Measurements from ENCODE around the gene CCDC188.

CCDC188 gene

DNA sequence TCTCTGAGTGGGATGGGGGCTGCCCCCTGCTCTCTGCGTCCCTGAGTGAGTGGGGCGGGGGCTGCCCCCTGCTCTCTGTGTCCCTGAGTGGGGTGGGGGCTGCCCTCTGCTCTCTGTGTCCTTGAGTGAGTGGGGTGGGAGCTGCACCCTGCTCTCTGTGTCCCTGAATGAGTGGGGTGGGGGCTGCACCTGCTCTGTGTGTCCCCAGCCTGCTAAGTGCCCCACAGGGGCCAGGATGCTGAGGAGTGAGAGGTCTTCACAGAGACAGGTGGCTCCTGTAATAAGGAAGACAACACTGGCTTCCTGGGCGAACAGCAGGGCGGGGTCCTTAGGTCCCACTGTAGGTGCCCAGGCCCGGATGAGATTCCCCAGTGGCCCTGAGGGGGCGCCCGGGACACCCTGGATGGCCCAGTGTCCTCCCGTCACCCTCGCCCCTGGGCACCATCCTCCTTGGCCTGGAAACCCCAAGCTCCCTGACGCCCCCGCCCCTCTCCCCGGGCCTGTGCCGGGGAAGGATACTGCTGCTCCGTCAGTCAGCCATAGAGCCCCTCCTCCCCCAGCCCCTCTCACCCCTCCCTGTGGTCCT, 3.8 kb upstream of the CCDC188 start:
- H3K4me3 ChIP-seq (ENCODE audit: low read length), result no peak overlapping the region
- no peaks in the 10 kb centered on the region for H3K4me1 ChIP-seq (ENCODE audit: low read length)
- H3K4me2 ChIP-seq (ENCODE audit: low read length), result no peak overlapping the region
- H3K27ac ChIP-seq (ENCODE audit: low read length), result no peak overlapping the region
- H3K27me3 ChIP-seq (ENCODE audit: low read depth, low read length), result peaks cover 17% of the 10 kb centered on the region
- TF ChIP-seq, protein P1, sequence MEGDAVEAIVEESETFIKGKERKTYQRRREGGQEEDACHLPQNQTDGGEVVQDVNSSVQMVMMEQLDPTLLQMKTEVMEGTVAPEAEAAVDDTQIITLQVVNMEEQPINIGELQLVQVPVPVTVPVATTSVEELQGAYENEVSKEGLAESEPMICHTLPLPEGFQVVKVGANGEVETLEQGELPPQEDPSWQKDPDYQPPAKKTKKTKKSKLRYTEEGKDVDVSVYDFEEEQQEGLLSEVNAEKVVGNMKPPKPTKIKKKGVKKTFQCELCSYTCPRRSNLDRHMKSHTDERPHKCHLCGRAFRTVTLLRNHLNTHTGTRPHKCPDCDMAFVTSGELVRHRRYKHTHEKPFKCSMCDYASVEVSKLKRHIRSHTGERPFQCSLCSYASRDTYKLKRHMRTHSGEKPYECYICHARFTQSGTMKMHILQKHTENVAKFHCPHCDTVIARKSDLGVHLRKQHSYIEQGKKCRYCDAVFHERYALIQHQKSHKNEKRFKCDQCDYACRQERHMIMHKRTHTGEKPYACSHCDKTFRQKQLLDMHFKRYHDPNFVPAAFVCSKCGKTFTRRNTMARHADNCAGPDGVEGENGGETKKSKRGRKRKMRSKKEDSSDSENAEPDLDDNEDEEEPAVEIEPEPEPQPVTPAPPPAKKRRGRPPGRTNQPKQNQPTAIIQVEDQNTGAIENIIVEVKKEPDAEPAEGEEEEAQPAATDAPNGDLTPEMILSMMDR (IDR thresholded peaks at IDR 0.05; ENCODE audit: low read depth, low read length), result no peak
- TF ChIP-seq EZH2phosphoT487 (IDR thresholded peaks at IDR 0.05; ENCODE audit: low read depth), result no peak
- H3K36me3 ChIP-seq (replicated peaks; ENCODE audit: low read depth, low read length), result no peaks in the 10 kb centered on the region
- H3K79me2 ChIP-seq (ENCODE audit: low read length), result no peaks in the 10 kb centered on the region
- no peaks in the 10 kb centered on the region for H3K9me3 ChIP-seq (ENCODE audit: insufficient read depth, low read length)
- H4K20me1 ChIP-seq (ENCODE audit: insufficient read depth, low read length), result no peaks in the 10 kb centered on the region
- no peak overlapping the region for H2AFZ ChIP-seq (ENCODE audit: low read depth, low read length)
- no peak overlapping the region for H3K9ac ChIP-seq (ENCODE audit: low read length)

DNA sequence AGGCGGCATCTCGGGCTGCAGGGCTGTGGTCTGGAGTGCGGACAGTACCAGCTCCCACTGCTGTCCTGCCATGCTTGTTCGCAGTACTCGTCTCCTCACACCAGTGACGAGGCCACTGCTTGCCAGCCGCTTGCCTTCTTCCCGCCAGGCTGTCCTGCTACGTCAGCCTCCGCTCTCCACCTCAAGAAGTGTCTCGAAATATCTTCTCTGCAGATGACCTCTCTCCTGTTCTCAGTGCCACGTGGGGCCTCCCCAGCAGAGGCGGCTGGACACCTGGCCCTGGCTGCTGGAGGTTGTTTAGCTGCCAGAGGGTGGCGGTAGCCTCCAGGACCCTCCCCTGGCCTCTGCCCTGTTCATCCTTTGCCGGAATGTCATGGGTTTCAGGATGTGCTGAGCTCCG, 3.1 kb upstream of the CCDC188 start:
- no peaks in the 10 kb centered on the region for H3K36me3 ChIP-seq (replicated peaks; ENCODE audit: low read depth, low read length)
- H3K9me3 ChIP-seq (ENCODE audit: insufficient read depth, low read length), result no peaks in the 10 kb centered on the region
- no peaks in the 10 kb centered on the region for H4K20me1 ChIP-seq (ENCODE audit: insufficient read depth, low read length)
- H3K9ac ChIP-seq (ENCODE audit: low read length), result no peak overlapping the region
- no peak overlapping the region for H3K4me3 ChIP-seq (ENCODE audit: low read length)
- no peaks in the 10 kb centered on the region for H3K79me2 ChIP-seq (ENCODE audit: low read length)
- TF ChIP-seq EZH2phosphoT487 (IDR thresholded peaks at IDR 0.05; ENCODE audit: low read depth), result no peak
- TF ChIP-seq, protein P1 (IDR thresholded peaks at IDR 0.05; ENCODE audit: low read depth, low read length), result no peak
- no peaks in the 10 kb centered on the region for H3K4me1 ChIP-seq (ENCODE audit: low read length)
- H3K4me2 ChIP-seq (ENCODE audit: low read length), result no peak overlapping the region
- no peak overlapping the region for H2AFZ ChIP-seq (ENCODE audit: low read depth, low read length)
- no peak overlapping the region for H3K27ac ChIP-seq (ENCODE audit: low read length)
- H3K27me3 ChIP-seq (ENCODE audit: low read depth, low read length), result peaks cover 13% of the 10 kb centered on the region

DNA sequence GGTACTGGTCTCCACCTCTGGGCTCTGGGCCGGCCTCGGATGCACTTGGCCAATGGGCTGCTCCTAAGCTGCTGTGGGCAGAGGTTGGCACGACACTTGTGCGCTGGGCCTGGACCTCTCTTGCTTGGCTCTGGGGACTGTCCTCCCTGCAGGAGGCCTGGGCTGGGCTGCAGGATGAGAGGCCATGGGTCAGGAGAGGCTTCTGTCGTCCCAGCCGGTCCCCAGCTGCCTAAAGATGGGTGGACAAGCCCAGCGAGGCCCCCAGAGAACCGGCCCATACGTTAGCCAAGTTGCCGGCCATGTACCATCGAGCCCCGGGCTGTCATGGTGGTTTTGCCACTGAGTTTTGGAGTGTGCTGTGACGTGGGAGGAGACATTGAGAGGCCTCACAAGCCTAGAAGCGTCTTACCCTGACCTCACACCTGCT, 1.6 kb upstream of the CCDC188 start:
- H3K4me2 ChIP-seq (ENCODE audit: low read length), result no peak overlapping the region

DNA sequence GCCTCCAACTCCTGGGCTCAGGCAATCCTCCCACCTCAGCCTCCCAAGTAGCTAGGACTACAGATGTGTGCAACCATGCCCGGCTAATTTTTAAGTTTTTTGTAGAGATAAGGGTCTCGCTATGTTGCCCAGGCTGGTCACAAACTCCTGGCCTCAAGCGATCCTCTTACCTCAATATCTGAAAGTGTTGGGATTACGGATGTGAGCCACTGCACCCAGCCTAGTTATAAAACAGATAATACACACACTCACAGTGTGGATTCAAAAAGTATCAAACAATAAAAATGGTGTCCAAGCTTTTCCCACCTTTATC, 377 bp upstream of the CCDC188 start:
- Histone ChIP-seq H3K4me1 (ENCODE audit: low read length) (no peaks in the 10 kb centered on the region), H3K27ac (ENCODE audit: low read length) (no peak overlapping the region), H2AFZ (ENCODE audit: low read depth, low read length) (no peak overlapping the region), H3K9ac (ENCODE audit: low read length) (no peak overlapping the region), H3K4me3 (ENCODE audit: low read length) (no peak overlapping the region), H3K27me3 (ENCODE audit: low read depth, low read length) (0 out of 2 replicates have a peak, but pooled peaks cover 4% of the 10 kb centered on the region), H4K20me1 (ENCODE audit: insufficient read depth, low read length) (no peaks in the 10 kb centered on the region), H3K9me3 (ENCODE audit: insufficient read depth, low read length) (no peaks in the 10 kb centered on the region), H3K4me2 (ENCODE audit: low read length) (no peak overlapping the region), H3K79me2 (ENCODE audit: low read length) (no peaks in the 10 kb centered on the region), H3K36me3 (replicated peaks; ENCODE audit: low read depth, low read length) (no peaks in the 10 kb centered on the region)
- no peak for TF ChIP-seq EZH2phosphoT487 (IDR thresholded peaks at IDR 0.05; ENCODE audit: low read depth)
- TF ChIP-seq, protein P1 (IDR thresholded peaks at IDR 0.05; ENCODE audit: low read depth, low read length), result no peak

More for the DNA sequence above, 1.6 kb upstream of the CCDC188 start:
- no peak overlapping the region for H3K9ac ChIP-seq (ENCODE audit: low read length)
- H3K27me3 ChIP-seq (ENCODE audit: low read depth, low read length), result 0 out of 2 replicates have a peak, but pooled peaks cover 4% of the 10 kb centered on the region
- H3K36me3 ChIP-seq (replicated peaks; ENCODE audit: low read depth, low read length), result no peaks in the 10 kb centered on the region
- H2AFZ ChIP-seq (ENCODE audit: low read depth, low read length), result no peak overlapping the region
- H3K79me2 ChIP-seq (ENCODE audit: low read length), result no peaks in the 10 kb centered on the region
- TF ChIP-seq, protein P1 (IDR thresholded peaks at IDR 0.05; ENCODE audit: low read depth, low read length), result no peak
- no peak for TF ChIP-seq EZH2phosphoT487 (IDR thresholded peaks at IDR 0.05; ENCODE audit: low read depth)
- no peak overlapping the region for H3K4me3 ChIP-seq (ENCODE audit: low read length)
- no peaks in the 10 kb centered on the region for H4K20me1 ChIP-seq (ENCODE audit: insufficient read depth, low read length)
- H3K9me3 ChIP-seq (ENCODE audit: insufficient read depth, low read length), result no peaks in the 10 kb centered on the region
- no peaks in the 10 kb centered on the region for H3K4me1 ChIP-seq (ENCODE audit: low read length)
- H3K27ac ChIP-seq (ENCODE audit: low read length), result no peak overlapping the region
